ENCODE data around the gene NPHP3.
A peak's percentile ranks its signal among the peaks of the same experiment; 100 is the strongest.

NPHP3 gene

GRCh38 chr3:132721479-132722164 is 587 bp downstream of the NPHP3 start:
- ATAC-seq, result peak; percentile 41
- peak; percentile 24; the same call in 1 of the 2 replicates for TF ChIP-seq TSHZ2 (CRISPR knock-in tag; IDR thresholded peaks at IDR 0.05)
- no peak for TF ChIP-seq ISL1 (CRISPR knock-in tag; IDR thresholded peaks at IDR 0.05)
- no peak for TF ChIP-seq ZC3H10 (CRISPR knock-in tag; IDR thresholded peaks at IDR 0.05)
- TF ChIP-seq ZFP3 (CRISPR knock-in tag; IDR thresholded peaks at IDR 0.05), result 0 out of 2 replicates have a peak, but pooled peaks have one; percentile 51
- no peak for TF ChIP-seq OSR1 (CRISPR knock-in tag; IDR thresholded peaks at IDR 0.05)
- no peak for TF ChIP-seq ZNF8 (CRISPR knock-in tag; IDR thresholded peaks at IDR 0.05)

- no peak for TF ChIP-seq ARNTL (CRISPR knock-in tag; IDR thresholded peaks at IDR 0.05; ENCODE audit: borderline replicate concordance, low read depth)
- TF ChIP-seq ZC3H10 (CRISPR knock-in tag; IDR thresholded peaks at IDR 0.05), result no peak
- TF ChIP-seq ESRRG (CRISPR knock-in tag; IDR thresholded peaks at IDR 0.05), result no peak
- no peak for TF ChIP-seq TOX (CRISPR knock-in tag; IDR thresholded peaks at IDR 0.05; ENCODE audit: borderline replicate concordance)
- TF ChIP-seq TCF4 (CRISPR knock-in tag; IDR thresholded peaks at IDR 0.05; ENCODE audit: borderline replicate concordance), result no peak
- TF ChIP-seq RARB (CRISPR knock-in tag; IDR thresholded peaks at IDR 0.05), result no peak
- no peak for TF ChIP-seq SNAI2 (CRISPR knock-in tag; IDR thresholded peaks at IDR 0.05)
- no peak for TF ChIP-seq ZNF8 (CRISPR knock-in tag; IDR thresholded peaks at IDR 0.05)
- no peak for TF ChIP-seq OSR1 (CRISPR knock-in tag; IDR thresholded peaks at IDR 0.05)
- ATAC-seq, result no peak
Observed at GRCh38 chr3:132720228-132720627, 2.0 kb downstream of the NPHP3 start.

GRCh38 chr3:132716372-132716771 is 5.8 kb downstream of the NPHP3 start:
- TF ChIP-seq BACH2 (CRISPR knock-in tag; IDR thresholded peaks at IDR 0.05; ENCODE audit: borderline replicate concordance), result no peak
- no peak for TF ChIP-seq CSDC2 (CRISPR knock-in tag; IDR thresholded peaks at IDR 0.05)
- no peak for TF ChIP-seq GLIS3 (CRISPR knock-in tag; IDR thresholded peaks at IDR 0.05)
- no peak for TF ChIP-seq ZNF565 (CRISPR knock-in tag; conservative IDR thresholded peaks at IDR 0.05; ENCODE audit: low read depth)
- no peak for TF ChIP-seq PPARA (CRISPR knock-in tag; IDR thresholded peaks at IDR 0.05; ENCODE audit: borderline replicate concordance)
- TF ChIP-seq ZC3H10 (CRISPR knock-in tag; IDR thresholded peaks at IDR 0.05), result no peak

GRCh38 chr3:132713977-132714727 is 8.1 kb downstream of the NPHP3 start:
- no peak for ATAC-seq
- TF ChIP-seq ZFP30 (CRISPR knock-in tag; IDR thresholded peaks at IDR 0.05), result peak; percentile 82
- TF ChIP-seq PPARA (CRISPR knock-in tag; IDR thresholded peaks at IDR 0.05; ENCODE audit: borderline replicate concordance), result no peak

More at GRCh38 chr3:132716372-132716771, 5.8 kb downstream of the NPHP3 start:
- ATAC-seq, result no peak

GRCh38 chr3:132710311-132710710 is 11.9 kb downstream of the NPHP3 start:
- ATAC-seq, result no peak
- no peak for TF ChIP-seq BACH2 (CRISPR knock-in tag; IDR thresholded peaks at IDR 0.05; ENCODE audit: borderline replicate concordance)
- no peak for TF ChIP-seq ZNF565 (CRISPR knock-in tag; conservative IDR thresholded peaks at IDR 0.05; ENCODE audit: low read depth)
- TF ChIP-seq ZFP3 (CRISPR knock-in tag; IDR thresholded peaks at IDR 0.05), result no peak
- no peak for TF ChIP-seq ARNTL (CRISPR knock-in tag; IDR thresholded peaks at IDR 0.05; ENCODE audit: borderline replicate concordance, low read depth)
- no peak for TF ChIP-seq TCF4 (CRISPR knock-in tag; IDR thresholded peaks at IDR 0.05; ENCODE audit: borderline replicate concordance)
- TF ChIP-seq ESRRG (CRISPR knock-in tag; IDR thresholded peaks at IDR 0.05), result no peak
- no peak for TF ChIP-seq ZC3H10 (CRISPR knock-in tag; IDR thresholded peaks at IDR 0.05)
- no peak for TF ChIP-seq PATZ1 (CRISPR knock-in tag; IDR thresholded peaks at IDR 0.05; ENCODE audit: borderline replicate concordance)
- no peak for TF ChIP-seq ZNF70 (CRISPR knock-in tag; IDR thresholded peaks at IDR 0.05)
- no peak for TF ChIP-seq OSR1 (CRISPR knock-in tag; IDR thresholded peaks at IDR 0.05)
- no peak for TF ChIP-seq RARB (CRISPR knock-in tag; IDR thresholded peaks at IDR 0.05)
- no peak for TF ChIP-seq PPARA (CRISPR knock-in tag; IDR thresholded peaks at IDR 0.05; ENCODE audit: borderline replicate concordance)
- TF ChIP-seq ZNF8 (CRISPR knock-in tag; IDR thresholded peaks at IDR 0.05), result no peak
- TF ChIP-seq ISL1 (CRISPR knock-in tag; IDR thresholded peaks at IDR 0.05), result no peak
- no peak for TF ChIP-seq CSDC2 (CRISPR knock-in tag; IDR thresholded peaks at IDR 0.05)
- no peak for TF ChIP-seq TOX (CRISPR knock-in tag; IDR thresholded peaks at IDR 0.05; ENCODE audit: borderline replicate concordance)
- TF ChIP-seq POU6F1 (CRISPR knock-in tag; IDR thresholded peaks at IDR 0.05; ENCODE audit: borderline replicate concordance, low read depth), result no peak
- no peak for TF ChIP-seq CSRNP3 (CRISPR knock-in tag; IDR thresholded peaks at IDR 0.05)
- no peak for TF ChIP-seq CREB5 (CRISPR knock-in tag; IDR thresholded peaks at IDR 0.05; ENCODE audit: low read depth)

All from SK-N-SH treated with all-trans-retinoic acid at 6 μM for 48 hours (cell line).